Stomach (tissue), 9 donors: ENCODE measurements around the gene UNC93A. TPM values are rescaled to one million over a fixed set of nuclear protein-coding genes. Genes with fewer than 3 reads are reported as not detected.
"Not testable (repeated sequence)": the region's sequence is repeated elsewhere in the genome, so short reads cannot be mapped to it uniquely, and the experiment has no call there.

Experiments used
- DNase-seq, 2 donors: peaks; one replicate each; pipeline versions ENCODE4 v3.0.0 to v3.0.0-alpha.2; 2013 to 2019
- H3K27ac ChIP-seq, 5 donors: fragments of 200-600 bp in 4 of 5; sonication (generic) in 4 of 5; one replicate each; pipeline ENCODE4 v1.5.1; 2013 to 2019; ENCODE audit warnings: mild to moderate bottlenecking in 1 of 5, moderate library complexity in 1 of 5
- H3K27me3 ChIP-seq, 3 donors: fragments of 200-600 bp; sonication (generic); one replicate each; pipeline ENCODE4 v1.5.1; 2017 to 2019; ENCODE audit warnings: mixed run types in 1 of 3
- H3K36me3 ChIP-seq, 4 donors: fragments of 200-600 bp; sonication (generic); 1 replicate in 3 of 4; 2 replicates in 1 of 4; pipeline ENCODE4 v1.5.1; 2016 to 2019
- H3K4me1 ChIP-seq, 4 donors: fragments of 200-600 bp; sonication (generic); one replicate each; pipeline ENCODE4 v1.5.1; 2016 to 2019
- H3K4me3 ChIP-seq, 4 donors: fragments of 200-600 bp; sonication (generic) in 3 of 4; one replicate each; pipeline ENCODE4 v1.5.1; 2016 to 2019; ENCODE audit warnings: mild to moderate bottlenecking in 1 of 4
- H3K9me3 ChIP-seq, 4 donors: fragments of 200-600 bp; sonication (generic); one replicate each; pipeline ENCODE4 v1.5.1; 2016 to 2019
- EP300 ChIP-seq: sonication (generic); formaldehyde crosslinking; IDR thresholded peaks from one replicate; pipeline ENCODE4 v1.6.1; 2017; ENCODE audit warnings: antibody characterized with exemption
- POLR2A ChIP-seq, 4 donors: fragments of 450-650 bp; IDR thresholded peaks; one replicate each; pipeline ENCODE4 v1.6.1; 2016; ENCODE audit warnings: antibody characterized with exemption in 4 of 4, control low read depth in 2 of 4, mild to moderate bottlenecking in 1 of 4, moderate library complexity in 1 of 4
- POLR2AphosphoS5 ChIP-seq, 3 donors: sonication (generic); formaldehyde crosslinking; IDR thresholded peaks; one replicate each; pipeline ENCODE4 v1.6.1; 2016; ENCODE audit warnings: antibody characterized with exemption in 3 of 3
- WGBS, 5 donors: extraction: QIAGEN DNeasy Blood & Tissue Kit in 3 of 5; methylation state at CpG; one replicate each; pipeline versions ENCODE4 v1.1.5 to v1.1.7; 2013 to 2018; 5-methylcytosine and 5-hydroxymethylcytosine counted together
- intact Hi-C: fragments of 100-400 bp; cut with DNase I; formaldehyde crosslinking; loops from one replicate; pipeline ENCODE4 v1.15.1; 2023; ENCODE audit warnings: low total_unique reads
- polyA plus RNA-seq, 3 donors: library from polyadenylated mRNA; stranded (reverse); fragments of 200-250 nt; gene quantifications; one replicate each; pipeline ENCODE4 v1.2.3, GENCODE V29; 2013
- total RNA-seq, 5 donors: library from RNA; depleted of rRNA; stranded (reverse); fragments of >200 nt; gene quantifications; one replicate each; pipeline versions ENCODE4 v1.1.0 to v1.2.3, GENCODE V29; 2014 to 2016
- TF ChIP-seq, protein P1 (sequence below), 7 experiments: fragments of 450-650 bp in 4 of 7; fragments of 200-600 bp in 3 of 7; sonication (generic) in 3 of 7; IDR thresholded peaks; one replicate each; pipeline ENCODE4 v1.5.1; 2016 to 2019; ENCODE audit warnings: antibody characterized with exemption in 7 of 7, control low read depth in 2 of 7, mild to moderate bottlenecking in 1 of 7
- donor health status: healthy with polysubstance abuse.
- donor health status: Bipolar disorder and iron deficiency.
- donor health status: healthy.

Gene UNC93A
- total and polyA plus RNA-seq, 8 donors = 0.13 to 0.73 TPM; not detected in 6

DNA sequence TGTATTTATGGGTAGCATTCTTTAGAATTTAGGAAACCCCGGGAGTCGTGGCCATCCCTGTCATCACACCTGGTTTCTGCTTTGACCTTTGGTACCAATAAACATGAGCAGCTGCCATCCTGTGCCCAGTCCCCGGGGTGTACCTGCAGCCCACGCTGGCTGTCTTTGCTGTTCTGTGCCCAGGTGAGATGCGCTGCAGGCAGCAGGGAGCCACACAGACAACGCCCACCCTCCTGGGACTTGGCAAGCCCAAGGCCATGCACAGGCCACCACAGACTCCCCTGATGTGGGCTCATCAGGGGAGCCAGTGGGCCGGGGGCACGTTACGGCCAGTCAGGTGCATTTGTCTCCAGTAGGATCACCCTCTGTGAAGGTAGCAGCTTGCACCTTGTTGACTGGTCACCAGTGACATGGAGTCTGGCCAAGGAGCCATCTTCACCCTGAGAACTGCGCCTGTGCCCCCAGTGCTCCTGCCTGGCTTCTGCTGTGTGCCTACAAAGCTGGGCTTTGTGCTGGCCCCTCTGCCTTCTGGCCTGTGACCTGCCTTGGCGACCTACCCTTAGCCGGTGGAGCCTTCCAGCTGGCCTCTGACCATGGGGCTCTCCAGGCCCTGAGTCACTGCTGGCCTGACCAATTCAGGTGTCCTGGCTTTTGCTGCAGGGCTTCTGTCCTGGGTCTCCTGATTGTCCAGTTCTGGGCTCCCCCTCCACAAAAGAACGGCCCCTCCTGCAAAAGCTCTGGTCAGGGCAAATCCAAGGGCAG is 14.2 kb upstream of the UNC93A start:
- no peaks in the 10 kb centered on the region for H3K36me3 ChIP-seq
- H3K27ac ChIP-seq = no peak overlapping the region
- no peaks in the 10 kb centered on the region for H3K4me1 ChIP-seq
- no peak overlapping the region for H3K4me3 ChIP-seq
- DNase-seq = peak in 1 of 2 donors; percentile 18
- H3K27me3 ChIP-seq = peaks cover 0 to 18% (median 0%) of the 10 kb centered on the region in 3 donors
- no peaks in the 10 kb centered on the region for H3K9me3 ChIP-seq
- 64 to 83% (median 72%) methylated on average over 8 to 13 of the region's 13 CpGs for WGBS, 5 donors
- TF ChIP-seq EP300 = no peak
- TF ChIP-seq, protein P1, sequence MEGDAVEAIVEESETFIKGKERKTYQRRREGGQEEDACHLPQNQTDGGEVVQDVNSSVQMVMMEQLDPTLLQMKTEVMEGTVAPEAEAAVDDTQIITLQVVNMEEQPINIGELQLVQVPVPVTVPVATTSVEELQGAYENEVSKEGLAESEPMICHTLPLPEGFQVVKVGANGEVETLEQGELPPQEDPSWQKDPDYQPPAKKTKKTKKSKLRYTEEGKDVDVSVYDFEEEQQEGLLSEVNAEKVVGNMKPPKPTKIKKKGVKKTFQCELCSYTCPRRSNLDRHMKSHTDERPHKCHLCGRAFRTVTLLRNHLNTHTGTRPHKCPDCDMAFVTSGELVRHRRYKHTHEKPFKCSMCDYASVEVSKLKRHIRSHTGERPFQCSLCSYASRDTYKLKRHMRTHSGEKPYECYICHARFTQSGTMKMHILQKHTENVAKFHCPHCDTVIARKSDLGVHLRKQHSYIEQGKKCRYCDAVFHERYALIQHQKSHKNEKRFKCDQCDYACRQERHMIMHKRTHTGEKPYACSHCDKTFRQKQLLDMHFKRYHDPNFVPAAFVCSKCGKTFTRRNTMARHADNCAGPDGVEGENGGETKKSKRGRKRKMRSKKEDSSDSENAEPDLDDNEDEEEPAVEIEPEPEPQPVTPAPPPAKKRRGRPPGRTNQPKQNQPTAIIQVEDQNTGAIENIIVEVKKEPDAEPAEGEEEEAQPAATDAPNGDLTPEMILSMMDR (IDR thresholded peaks at IDR 0.05) = no peak
- no peak for TF ChIP-seq POLR2AphosphoS5 (IDR thresholded peaks at IDR 0.05)
- no peak for TF ChIP-seq POLR2A (IDR thresholded peaks at IDR 0.05)
- intact Hi-C loops = no loop called here

GRCh38 chr6:167278173-167278940 is 12.8 kb upstream of the UNC93A start:
- H3K4me3 ChIP-seq, intact Hi-C loops, H3K9me3 ChIP-seq, H3K27ac ChIP-seq, H3K36me3 ChIP-seq, H3K4me1 ChIP-seq: not testable (repeated sequence)
- peak in 1 of 2 donors; percentile 15 for DNase-seq
- 76 to 87% (median 83%) methylated on average over 12 to 14 of the region's 16 CpGs for WGBS, 5 donors
- peaks cover 0 to 18% (median 0%) of the 10 kb centered on the region in 3 donors for H3K27me3 ChIP-seq

DNA sequence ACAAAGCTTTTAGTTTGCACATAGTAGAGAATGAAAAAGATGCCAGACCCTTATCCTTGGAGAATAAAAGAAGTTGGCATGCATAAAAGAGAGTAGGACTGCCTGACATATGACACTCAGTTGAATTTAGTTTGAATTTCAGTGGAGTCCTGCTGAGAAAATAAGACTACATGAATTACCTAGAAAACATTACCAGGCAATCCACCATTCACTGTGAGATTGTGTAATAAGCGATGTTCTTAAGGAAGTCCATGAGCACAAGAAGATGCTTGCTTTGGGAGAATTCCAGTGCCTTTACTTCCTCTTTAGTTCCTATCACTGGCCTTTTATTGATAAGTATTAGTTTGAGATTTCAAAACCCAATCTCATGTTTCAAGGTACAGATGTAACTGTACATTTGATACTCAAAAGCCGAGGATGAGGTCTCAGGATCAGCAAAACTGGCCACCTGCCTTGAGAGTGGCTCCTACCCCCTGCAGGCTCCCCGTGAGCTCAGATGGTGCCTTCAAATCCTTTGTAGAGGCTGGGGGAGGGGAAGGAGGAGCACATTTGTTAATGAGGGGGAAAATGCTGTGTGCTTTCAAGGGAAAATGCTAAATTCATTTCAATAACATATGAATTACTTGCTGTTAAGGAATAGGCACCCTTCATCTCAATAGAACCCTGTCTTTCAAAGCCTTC is 11.2 kb upstream of the UNC93A start:
- Histone ChIP-seq H3K4me1 (no peaks in the 10 kb centered on the region), H3K27ac (no peak overlapping the region), H3K4me3 (no peak overlapping the region), H3K27me3 (peaks cover 0 to 18% (median 0%) of the 10 kb centered on the region in 3 donors), H3K36me3 (no peaks in the 10 kb centered on the region), H3K9me3 (no peaks in the 10 kb centered on the region)
- no peak for TF ChIP-seq POLR2A (IDR thresholded peaks at IDR 0.05)
- TF ChIP-seq, protein P1 (IDR thresholded peaks at IDR 0.05) = no peak
- no peak for TF ChIP-seq EP300
- TF ChIP-seq POLR2AphosphoS5 (IDR thresholded peaks at IDR 0.05) = no peak
- intact Hi-C loops = loop anchor here (10.0 kb wide), 1 partner anchor 55 kb away; no protein-coding TSS in a partner anchor
- WGBS, 5 donors = 71 to 92% (median 81%) methylated on average over 3 of the region's 3 CpGs
- no peak for DNase-seq

- 45 to 57% (median 54%) methylated on average over 5 of the region's 5 CpGs for WGBS, 5 donors
- not testable (repeated sequence) for H3K4me3 ChIP-seq
Measured at GRCh38 chr6:167280466-167280865, 10.6 kb upstream of the UNC93A start.

GRCh38 chr6:167282165-167282564 is 8.9 kb upstream of the UNC93A start:
- no peak overlapping the region for H3K27ac ChIP-seq
- intact Hi-C loops = loop anchor here (10.0 kb wide), 1 partner anchor 57 kb away; no protein-coding TSS in a partner anchor
- TF ChIP-seq EP300 (no peak), POLR2AphosphoS5 (IDR thresholded peaks at IDR 0.05) (no peak), POLR2A (IDR thresholded peaks at IDR 0.05) (no peak)
- TF ChIP-seq, protein P1 (IDR thresholded peaks at IDR 0.05) = no peak
- no peaks in the 10 kb centered on the region for H3K4me1 ChIP-seq
- no peaks in the 10 kb centered on the region for H3K9me3 ChIP-seq
- peaks cover 0 to 9% (median 0%) of the 10 kb centered on the region in 3 donors for H3K27me3 ChIP-seq
- DNase-seq = peak in 1 of 2 donors; percentile 15
- no peak overlapping the region for H3K4me3 ChIP-seq
- H3K36me3 ChIP-seq = no peaks in the 10 kb centered on the region

More at GRCh38 chr6:167280466-167280865, 10.6 kb upstream of the UNC93A start:
- H3K27ac ChIP-seq, H3K36me3 ChIP-seq, H3K4me1 ChIP-seq, H3K9me3 ChIP-seq: not testable (repeated sequence)
- DNase-seq = peak; percentile 25 to 69
- peaks cover 0 to 18% (median 0%) of the 10 kb centered on the region in 3 donors for H3K27me3 ChIP-seq
- intact Hi-C loops = loop anchor here (10.0 kb wide), 1 partner anchor 56 kb away; no protein-coding TSS in a partner anchor

DNA sequence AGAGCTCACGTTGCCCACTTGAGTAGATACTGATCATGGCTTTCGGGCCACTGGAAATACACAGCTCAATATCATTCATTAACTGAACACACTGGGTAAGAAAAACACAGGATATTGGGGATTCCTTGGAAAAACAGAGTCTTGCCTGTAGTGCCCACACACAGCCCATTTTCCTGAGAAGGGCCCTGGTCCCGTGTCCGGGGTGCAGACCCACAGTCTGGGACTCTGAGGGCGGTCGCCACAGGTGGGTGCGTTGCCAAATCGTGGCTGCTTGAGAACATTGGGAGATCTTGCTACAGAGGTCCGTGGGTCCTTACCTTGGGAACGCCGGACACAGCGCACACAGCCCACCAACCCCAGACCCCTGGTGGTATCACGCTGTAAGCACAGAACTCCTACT is 6.5 kb upstream of the UNC93A start:
- not testable (repeated sequence) for H3K9me3 ChIP-seq, H3K4me3 ChIP-seq, H3K36me3 ChIP-seq, H3K27ac ChIP-seq, H3K4me1 ChIP-seq, H3K27me3 ChIP-seq
- intact Hi-C loops = loop anchor here (10.0 kb wide), 1 partner anchor 60 kb away; no protein-coding TSS in a partner anchor
- peak in 1 of 2 donors; percentile 15 for DNase-seq
- 31 to 95% (median 91%) methylated on average over 2 to 12 of the region's 13 CpGs for WGBS, 5 donors
